Gastrocnemius medialis (tissue), 4 donors: ENCODE measurements around the gene KCNQ5.

Experiments
- POLR2A ChIP-seq, 2 donors: fragments of 450-650 bp; IDR thresholded peaks; one replicate each; pipeline ENCODE4 v1.6.1; 2017; ENCODE audit warnings: antibody characterized with exemption in 2 of 2, mild to moderate bottlenecking in 2 of 2, moderate library complexity in 2 of 2
- TF ChIP-seq, protein P1 (sequence below), 5 experiments: fragments of 450-650 bp in 3 of 5; fragments of 200-600 bp in 2 of 5; sonication (generic) in 2 of 5; IDR thresholded peaks in 4 of 5; conservative IDR thresholded peaks in 1 of 5; 1 replicate in 4 of 5; 2 replicates in 1 of 5; pipeline ENCODE4 v1.5.1; 2016 to 2019; ENCODE audit warnings: antibody characterized with exemption in 5 of 5, mild to moderate bottlenecking in 3 of 5, moderate library complexity in 3 of 5

DNA sequence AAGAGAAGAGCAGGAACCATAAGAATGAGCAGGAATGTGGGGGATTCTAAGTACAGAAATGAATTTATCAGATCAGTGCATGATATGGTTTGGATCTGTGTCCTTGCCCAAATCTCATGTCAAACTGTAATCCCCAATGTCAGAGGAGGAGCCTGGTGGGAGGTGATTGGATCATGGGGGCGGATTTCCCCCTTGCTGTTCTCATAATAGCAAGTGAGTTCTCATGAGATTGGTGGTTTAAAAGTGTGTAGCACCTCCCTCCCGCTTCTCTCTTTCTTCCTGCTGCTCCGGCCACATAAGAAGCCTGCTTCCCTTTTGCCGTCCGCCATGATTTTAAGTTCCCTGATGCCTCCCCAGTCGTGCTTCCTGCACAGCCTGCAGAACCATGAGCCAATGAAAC, 554.2 kb downstream of the KCNQ5 start:
- TF ChIP-seq, protein P1, sequence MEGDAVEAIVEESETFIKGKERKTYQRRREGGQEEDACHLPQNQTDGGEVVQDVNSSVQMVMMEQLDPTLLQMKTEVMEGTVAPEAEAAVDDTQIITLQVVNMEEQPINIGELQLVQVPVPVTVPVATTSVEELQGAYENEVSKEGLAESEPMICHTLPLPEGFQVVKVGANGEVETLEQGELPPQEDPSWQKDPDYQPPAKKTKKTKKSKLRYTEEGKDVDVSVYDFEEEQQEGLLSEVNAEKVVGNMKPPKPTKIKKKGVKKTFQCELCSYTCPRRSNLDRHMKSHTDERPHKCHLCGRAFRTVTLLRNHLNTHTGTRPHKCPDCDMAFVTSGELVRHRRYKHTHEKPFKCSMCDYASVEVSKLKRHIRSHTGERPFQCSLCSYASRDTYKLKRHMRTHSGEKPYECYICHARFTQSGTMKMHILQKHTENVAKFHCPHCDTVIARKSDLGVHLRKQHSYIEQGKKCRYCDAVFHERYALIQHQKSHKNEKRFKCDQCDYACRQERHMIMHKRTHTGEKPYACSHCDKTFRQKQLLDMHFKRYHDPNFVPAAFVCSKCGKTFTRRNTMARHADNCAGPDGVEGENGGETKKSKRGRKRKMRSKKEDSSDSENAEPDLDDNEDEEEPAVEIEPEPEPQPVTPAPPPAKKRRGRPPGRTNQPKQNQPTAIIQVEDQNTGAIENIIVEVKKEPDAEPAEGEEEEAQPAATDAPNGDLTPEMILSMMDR (IDR thresholded peaks at IDR 0.05 in 4 of 5, conservative IDR thresholded peaks at IDR 0.05 in 1 of 5) = no peak
- no peak for TF ChIP-seq POLR2A (IDR thresholded peaks at IDR 0.05)
